ENCODE results near the gene KLC1. TPM values are rescaled to one million over a fixed set of nuclear protein-coding genes. Genes with fewer than 3 reads are reported as not detected.

The KLC1 gene
- total and polyA plus RNA-seq, 2 of the 8 experiments (the other 6 are each of a cell fraction or from before 2014, with no cell fraction given) = 84.6 to 134 TPM

GRCh38 chr14:103671911-103672310 lies 42.9 kb downstream of the KLC1 start:
- ChIA-PET POLR2A (ENCODE audit: partially characterized antibody) (interaction anchor here (0.7 to 1.2 kb wide), 2 partner anchors 11 to 111 kb away, joined by 3 read pairs; no protein-coding TSS in a partner anchor), CTCF (ENCODE audit: partially characterized antibody) (interaction anchor here (0.6 to 0.9 kb wide), 2 partner anchors 9 to 100 kb away, joined by 3 to 4 read pairs; no protein-coding TSS in a partner anchor)
- no peak overlapping the region for H2BK15ac ChIP-seq (ENCODE audit: low read length)
- H3K9ac ChIP-seq (replicated peaks in 1 of 4; ENCODE audit: extremely low read depth in 1 of 4, low read depth in 3 of 4, low read length in 3 of 4) = no peak overlapping the region
- no peak overlapping the region for H2BK20ac ChIP-seq (ENCODE audit: low read length)
- H3K23me2 ChIP-seq (ENCODE audit: low read depth, low read length) = no peaks in the 10 kb centered on the region
- no peak overlapping the region for H4K8ac ChIP-seq (ENCODE audit: extremely low read depth, insufficient read depth, low read length)
- H3K27ac ChIP-seq (ENCODE audit: low read depth, low read length) = no peak overlapping the region
- no peaks in the 10 kb centered on the region for H3K4me1 ChIP-seq (replicated peaks in 1 of 4; ENCODE audit: control insufficient read depth in 3 of 4, insufficient read depth in 4 of 4, low read length in 3 of 4)
- H3K4me3 ChIP-seq (ENCODE audit: extremely low read depth in 1 of 4, insufficient read depth in 2 of 4, low read depth in 3 of 4, low read length in 4 of 4) = no peak overlapping the region
- FAIRE-seq = no peak
- no peak overlapping the region for H2BK5ac ChIP-seq (ENCODE audit: low read depth, low read length)
- no peaks in the 10 kb centered on the region for H3K79me2 ChIP-seq (ENCODE audit: control insufficient read depth in 1 of 2, insufficient read depth in 2 of 2, low read length in 2 of 2)
- no peak overlapping the region for H4K91ac ChIP-seq (replicated peaks; ENCODE audit: insufficient read length, low read length)
- H3K23ac ChIP-seq (ENCODE audit: insufficient read length) = no peak overlapping the region
- H2BK120ac ChIP-seq (replicated peaks; ENCODE audit: low read depth, low read length) = no peak overlapping the region
- H3K4ac ChIP-seq (replicated peaks; ENCODE audit: insufficient read length, low read depth, low read length) = no peak overlapping the region
- DNase-seq (ENCODE audit: low read depth in 1 of 2, low spot score in 2 of 2) = no peak
- H2BK12ac ChIP-seq (ENCODE audit: low read depth, low read length) = no peak overlapping the region
- H3K56ac ChIP-seq (replicated peaks; ENCODE audit: insufficient read length, low read depth, low read length) = no peak overlapping the region
- H4K20me1 ChIP-seq (replicated peaks in 1 of 2; ENCODE audit: control insufficient read depth in 1 of 2, insufficient read depth in 2 of 2, low read length in 2 of 2) = peaks cover 4 to 5% of the 10 kb centered on the region in 2 experiments
- no peak overlapping the region for H3K18ac ChIP-seq (ENCODE audit: extremely low read depth, low read length)
- peaks cover 44 to 79% (median 68%) of the 10 kb centered on the region in 4 experiments for H3K36me3 ChIP-seq (ENCODE audit: control insufficient read depth in 2 of 4, insufficient read depth in 4 of 4, low read length in 3 of 4)
- H2AK5ac ChIP-seq (ENCODE audit: low read depth, low read length) = no peak overlapping the region
- no peak overlapping the region for H2AFZ ChIP-seq (ENCODE audit: low read length)
- no peak overlapping the region for H4K5ac ChIP-seq (ENCODE audit: insufficient read length, low read depth, low read length)
- no peaks in the 10 kb centered on the region for H3K9me3 ChIP-seq (ENCODE audit: insufficient read depth in 2 of 2, low read depth in 1 of 2, low read length in 1 of 2)
- 99% methylated on average over 4 of the region's 4 CpGs; no CpG with 5 or more reads in 1 of the 2 experiments for WGBS, 2 experiments (ENCODE audit: extremely low coverage in 1 of 2, insufficient coverage in 1 of 2, insufficient read length in 1 of 2, insufficient replicate concordance in 2 of 2, low coverage in 1 of 2, low lambda C conversion rate in 2 of 2, missing lambda C conversion rate in 1 of 2)
- H3K4me2 ChIP-seq (ENCODE audit: insufficient read depth in 1 of 2, low read depth in 2 of 2, low read length in 2 of 2) = no peak overlapping the region
- no peak overlapping the region for H3K14ac ChIP-seq (ENCODE audit: insufficient read length)
- no peaks in the 10 kb centered on the region for H3K79me1 ChIP-seq (ENCODE audit: low read depth, low read length)
- no peaks in the 10 kb centered on the region for H3K27me3 ChIP-seq (replicated peaks in 1 of 4; ENCODE audit: control insufficient read depth in 3 of 4, extremely low read depth in 1 of 4, insufficient read depth in 3 of 4, low read length in 3 of 4)
- TF ChIP-seq SP4 (IDR thresholded peaks at IDR 0.05; ENCODE audit: low read length) (no peak), RNF2 (IDR thresholded peaks at IDR 0.05; ENCODE audit: borderline replicate concordance, low read depth, low read length, missing control alignments, poor library complexity, severe bottlenecking) (no peak), HDAC2 (IDR thresholded peaks at IDR 0.05; ENCODE audit: borderline replicate concordance in 1 of 2, low read depth in 2 of 2, low read length in 2 of 2) (no peak), BACH1 (IDR thresholded peaks at IDR 0.05; ENCODE audit: low read length) (no peak), HDAC6 (IDR thresholded peaks at IDR 0.05; ENCODE audit: low read depth, low read length) (no peak), FOSL1 (IDR thresholded peaks at IDR 0.05; ENCODE audit: insufficient read depth, low read depth, low read length) (no peak), SP2 (IDR thresholded peaks at IDR 0.05; ENCODE audit: low read length) (no peak), EP300 (IDR thresholded peaks at IDR 0.05; ENCODE audit: borderline replicate concordance in 1 of 2, low read depth in 2 of 2, low read length in 2 of 2) (no peak), KDM1A (IDR thresholded peaks at IDR 0.05; ENCODE audit: borderline replicate concordance, low read length) (no peak), CTCF (IDR thresholded peaks at IDR 0.05; ENCODE audit: control extremely low read depth in 1 of 3, insufficient read depth in 1 of 3, low read depth in 1 of 3, low read length in 3 of 3) (no peak), BRCA1 (IDR thresholded peaks at IDR 0.05; ENCODE audit: low read depth, low read length) (no peak)
